ENCODE results near the gene ADCK2. TPM values are rescaled to one million over a fixed set of nuclear protein-coding genes. Genes with fewer than 3 reads are reported as not detected.
"Not testable (repeated sequence)": the region's sequence is repeated elsewhere in the genome, so short reads cannot be mapped to it uniquely, and the experiment has no call there.

The ADCK2 gene
- polyA plus RNA-seq, 3 donors, result 8.7 to 28.7 (median 18.3) TPM

GRCh38 chr7:140669352-140669751, 3.4 kb upstream of the ADCK2 start:
- Mint-ChIP-seq H3K27me3 (ENCODE audit: low read depth in 3 of 3) (peaks cover 2 to 5% (median 3%) of the 10 kb centered on the region in 3 donors), H3K27ac (no peak overlapping the region), H3K36me3 (no peaks in the 10 kb centered on the region), H3K4me1 (peaks cover 15% of the 10 kb centered on the region), H3K9me3 (peaks cover 0 to 4% (median 0%) of the 10 kb centered on the region in 7 donors), H3K4me3 (no peak overlapping the region)
- H3K9me3 ChIP-seq (replicated peaks in 1 of 2; ENCODE audit: control insufficient read depth in 1 of 2, insufficient read depth in 1 of 2, low read length in 2 of 2), result no peaks in the 10 kb centered on the region
- H3K36me3 ChIP-seq (replicated peaks in 1 of 2; ENCODE audit: control insufficient read depth in 1 of 2, insufficient read depth in 2 of 2, low read length in 2 of 2), result no peaks in the 10 kb centered on the region
- no peak for TF ChIP-seq CTCF (IDR thresholded peaks at IDR 0.05)
- no peaks in the 10 kb centered on the region for H4K20me1 ChIP-seq (ENCODE audit: insufficient read depth, low read length)
- H3K79me2 ChIP-seq (ENCODE audit: insufficient read depth, low read length), result peaks cover 4% of the 10 kb centered on the region
- peaks cover 16 to 24% of the 10 kb centered on the region in 2 donors for H3K4me1 ChIP-seq (ENCODE audit: control insufficient read depth in 1 of 2, insufficient read depth in 2 of 2, low read length in 2 of 2)
- intact Hi-C loops (cut with micrococcal nuclease), result no loop called here
- no peaks in the 10 kb centered on the region for H3K27me3 ChIP-seq (ENCODE audit: control insufficient read depth in 2 of 2, insufficient read depth in 2 of 2, low read length in 2 of 2)
- no peak overlapping the region for H3K9ac ChIP-seq (ENCODE audit: insufficient read depth, low read length, poor library complexity, severe bottlenecking)
- no peak overlapping the region for H3K4me3 ChIP-seq (replicated peaks in 1 of 3; ENCODE audit: low read depth in 2 of 3, low read length in 3 of 3)
- no peak overlapping the region for H3K27ac ChIP-seq (ENCODE audit: low read depth in 1 of 2, low read length in 2 of 2)
- 96% methylated on average over 2 of the region's 3 CpGs for WGBS (ENCODE audit: insufficient coverage)
- H2AFZ ChIP-seq (ENCODE audit: insufficient read depth, low read depth, low read length, poor library complexity, severe bottlenecking), result no peak overlapping the region
- no peak overlapping the region for H3K4me2 ChIP-seq (replicated peaks; ENCODE audit: extremely low read depth, low read length, poor library complexity, severe bottlenecking)
- no peak for DNase-seq

- H3K36me3 Mint-ChIP-seq; H3K79me2 ChIP-seq (ENCODE audit: insufficient read depth, low read length); H3K9me3 Mint-ChIP-seq; H2AFZ ChIP-seq (ENCODE audit: insufficient read depth, low read depth, low read length, poor library complexity, severe bottlenecking); H3K36me3 ChIP-seq (replicated peaks in 1 of 2; ENCODE audit: control insufficient read depth in 1 of 2, insufficient read depth in 2 of 2, low read length in 2 of 2); H3K9me3 ChIP-seq (replicated peaks in 1 of 2; ENCODE audit: control insufficient read depth in 1 of 2, insufficient read depth in 1 of 2, low read length in 2 of 2); H4K20me1 ChIP-seq (ENCODE audit: insufficient read depth, low read length); DNase-seq; H3K4me2 ChIP-seq (replicated peaks; ENCODE audit: extremely low read depth, low read length, poor library complexity, severe bottlenecking); H3K27me3 ChIP-seq (ENCODE audit: control insufficient read depth in 2 of 2, insufficient read depth in 2 of 2, low read length in 2 of 2); H3K4me3 Mint-ChIP-seq; H3K27me3 Mint-ChIP-seq (ENCODE audit: low read depth in 3 of 3); intact Hi-C loops (cut with micrococcal nuclease); H3K9ac ChIP-seq (ENCODE audit: insufficient read depth, low read length, poor library complexity, severe bottlenecking); H3K4me3 ChIP-seq (replicated peaks in 1 of 3; ENCODE audit: low read depth in 2 of 3, low read length in 3 of 3); H3K27ac ChIP-seq (ENCODE audit: low read depth in 1 of 2, low read length in 2 of 2); H3K27ac Mint-ChIP-seq: not testable (repeated sequence)
- peaks cover 21% of the 10 kb centered on the region for H3K4me1 Mint-ChIP-seq
- 98% methylated on average over 6 of the region's 10 CpGs for WGBS (ENCODE audit: insufficient coverage)
- peaks cover 21 to 29% of the 10 kb centered on the region in 2 donors for H3K4me1 ChIP-seq (ENCODE audit: control insufficient read depth in 1 of 2, insufficient read depth in 2 of 2, low read length in 2 of 2)
These were observed 2.9 kb upstream of the ADCK2 start for GRCh38 chr7:140669862-140670261.
